Suppressor macrophage (primary cell): ENCODE data around the gene AK2.

ENCODE experiments used
- DNase-seq, 4 experiments: peaks; one replicate each; pipeline ENCODE4 v3.0.0-alpha.2; 2020 to 2022

Gene AK2

DNA sequence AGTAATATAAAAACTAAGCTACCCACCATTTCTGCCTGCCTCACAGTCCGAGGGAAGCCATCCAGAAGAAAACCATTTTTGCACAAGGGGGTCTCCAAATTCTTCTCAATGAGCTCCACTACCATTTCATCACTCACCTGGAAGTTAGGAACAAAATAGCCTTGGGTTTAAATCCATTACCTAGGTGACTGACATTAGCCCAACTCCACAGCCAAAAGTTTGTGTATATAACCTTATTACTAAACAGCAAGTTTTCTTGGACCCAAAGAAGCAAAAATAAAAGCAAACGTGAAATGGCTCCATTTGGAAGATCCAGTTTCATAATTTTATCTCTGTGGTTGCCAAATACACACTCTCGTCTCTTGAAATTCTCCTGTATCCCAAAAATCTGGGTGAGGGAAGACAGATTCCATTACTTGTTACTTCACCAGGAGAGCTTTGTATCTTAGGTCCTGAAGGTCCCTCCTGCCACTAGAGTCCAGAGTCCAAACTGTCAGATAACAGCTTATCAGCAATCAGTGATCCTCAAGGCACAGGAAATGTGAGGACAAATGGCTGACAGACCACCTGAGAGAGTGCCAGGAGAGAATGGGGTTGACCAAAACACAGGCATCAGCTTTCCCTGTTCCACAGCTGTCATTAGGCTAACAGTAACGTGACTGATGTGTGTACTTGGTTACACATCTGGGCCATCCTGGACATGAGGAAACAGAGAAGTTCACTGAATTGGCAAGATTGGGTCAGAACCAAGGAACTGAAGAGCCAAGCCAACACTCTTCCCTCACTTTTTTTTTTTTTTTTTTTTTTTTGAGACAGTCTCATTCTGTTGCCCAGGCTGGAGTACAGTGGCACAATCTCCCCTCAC lies 14.9 kb downstream of the AK2 start:
- no peak for DNase-seq

DNA sequence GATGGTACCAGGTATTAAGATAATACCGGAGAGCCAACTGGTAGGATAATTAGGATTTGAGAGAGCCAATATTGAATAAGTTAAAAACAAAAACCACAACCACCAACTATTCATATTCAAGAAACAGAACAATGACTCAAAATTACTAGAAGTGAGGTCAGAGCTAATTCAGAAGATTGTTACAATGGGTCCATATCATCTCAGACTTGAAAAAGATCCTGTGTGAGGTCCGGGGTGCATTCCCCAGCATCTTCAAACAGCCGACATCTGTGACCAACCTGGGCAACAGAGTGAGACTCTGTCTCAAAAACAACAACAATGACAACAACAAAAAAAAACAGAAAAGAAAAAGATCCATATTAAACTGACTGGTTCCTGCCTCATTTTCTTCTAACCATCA lies 18.6 kb downstream of the AK2 start:
- no peak for DNase-seq

DNA sequence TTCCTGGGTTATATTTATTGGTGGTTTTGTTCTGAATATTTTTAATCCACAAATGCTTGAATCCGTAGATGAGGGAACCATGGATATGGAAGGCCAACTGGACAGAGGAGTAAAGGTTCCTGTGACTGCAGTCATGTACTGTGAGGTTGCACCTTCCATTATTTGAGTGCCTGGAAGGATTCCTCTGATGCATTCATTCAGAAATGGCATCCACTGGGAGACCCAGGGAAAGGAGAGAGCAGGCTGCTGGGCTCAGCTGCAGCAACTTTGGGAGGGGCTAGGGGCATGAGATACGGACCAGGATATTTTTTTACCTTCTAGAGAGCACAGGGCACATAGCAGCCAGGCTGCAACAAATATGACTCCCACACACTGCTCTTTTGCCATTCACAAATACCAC lies 19.5 kb downstream of the AK2 start:
- DNase-seq: no peak

DNA sequence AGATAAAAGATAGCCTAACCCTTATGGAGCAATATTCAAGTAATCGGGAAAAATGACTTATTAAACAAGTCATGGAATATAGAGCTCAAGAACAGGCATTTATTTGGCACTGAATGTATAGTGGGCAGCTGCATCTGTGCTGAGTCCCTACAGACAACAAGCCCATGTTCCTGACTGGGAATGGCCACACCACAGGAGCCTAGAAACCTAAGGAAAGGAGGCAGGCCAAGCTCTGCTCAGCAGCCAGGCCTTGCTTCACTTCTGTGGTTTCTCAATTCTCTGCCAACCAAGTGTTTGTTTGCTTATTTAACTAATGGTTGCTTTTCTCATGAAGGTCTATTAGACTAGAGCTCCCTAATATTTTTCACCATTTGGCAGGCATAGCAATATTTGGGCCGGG lies 21.5 kb downstream of the AK2 start:
- DNase-seq: no peak

DNA sequence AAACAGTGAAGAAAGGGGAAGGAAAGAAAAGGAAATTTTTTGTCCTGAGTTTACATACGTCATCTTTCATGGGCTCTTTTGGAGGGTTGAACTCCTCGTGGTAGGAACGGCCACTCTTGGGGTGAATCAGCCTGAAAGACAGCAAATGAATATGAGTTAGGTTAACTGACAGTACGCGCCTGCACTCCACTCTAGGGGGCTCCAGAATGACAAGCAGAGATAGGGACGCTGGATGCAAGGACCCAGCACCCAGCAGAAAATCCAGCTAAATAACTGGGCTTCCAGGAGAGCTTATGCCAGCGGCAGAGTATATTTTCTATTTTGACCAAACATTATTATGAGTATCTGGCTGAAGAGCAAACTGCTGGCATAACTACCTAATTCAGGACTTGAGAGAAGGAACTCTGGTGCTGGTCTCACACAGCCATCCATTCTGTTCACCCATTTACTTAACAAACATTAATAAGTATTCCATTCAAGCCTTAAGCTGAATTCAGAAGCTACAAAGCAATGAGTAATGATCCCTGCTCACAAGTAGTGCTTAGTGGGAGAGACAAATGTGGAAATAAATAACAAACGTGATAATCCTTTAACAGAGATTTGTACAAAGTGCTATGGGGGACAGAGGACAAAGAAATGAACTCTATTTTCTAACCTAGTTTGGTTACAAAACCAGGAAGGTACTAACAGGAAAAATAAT lies 22.1 kb downstream of the AK2 start:
- DNase-seq: no peak

DNA sequence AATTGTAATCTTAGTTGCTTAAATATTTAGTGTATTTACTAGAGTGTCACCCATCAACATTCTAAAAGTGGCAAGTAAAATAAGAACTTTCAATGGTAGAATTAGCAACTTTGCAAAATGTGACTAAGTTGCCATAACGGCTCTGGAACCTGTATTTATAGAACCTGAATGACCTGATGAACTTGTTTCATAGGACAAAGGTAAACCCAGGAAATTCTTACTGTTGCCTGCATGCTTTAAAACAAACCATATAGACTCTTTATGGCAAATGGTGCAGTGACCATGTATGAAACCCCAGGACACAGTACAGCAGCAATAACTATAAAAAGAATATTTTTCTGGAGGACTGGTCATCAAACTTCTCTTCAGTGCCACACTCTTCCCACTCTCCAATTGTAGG lies 22.9 kb downstream of the AK2 start:
- DNase-seq: no peak

DNA sequence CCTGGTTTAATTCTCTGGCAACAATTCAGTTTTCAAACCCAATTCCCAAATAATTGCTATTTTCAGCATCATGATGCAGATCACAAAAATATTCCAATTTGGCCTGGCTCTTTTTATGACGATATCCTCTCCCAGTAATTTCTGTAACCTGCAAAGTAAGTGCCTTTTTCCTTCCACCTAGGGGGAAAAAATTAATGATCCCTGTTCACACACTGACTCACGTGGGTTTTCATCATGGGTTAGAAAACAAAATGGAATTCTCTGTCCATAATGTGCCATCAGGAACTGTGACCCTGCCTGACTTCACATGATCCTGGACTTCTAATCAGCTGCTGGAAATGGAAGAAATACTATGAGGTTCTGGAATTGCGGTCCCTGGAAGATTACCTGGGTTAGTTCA lies 24.5 kb downstream of the AK2 start:
- DNase-seq: no peak

DNA sequence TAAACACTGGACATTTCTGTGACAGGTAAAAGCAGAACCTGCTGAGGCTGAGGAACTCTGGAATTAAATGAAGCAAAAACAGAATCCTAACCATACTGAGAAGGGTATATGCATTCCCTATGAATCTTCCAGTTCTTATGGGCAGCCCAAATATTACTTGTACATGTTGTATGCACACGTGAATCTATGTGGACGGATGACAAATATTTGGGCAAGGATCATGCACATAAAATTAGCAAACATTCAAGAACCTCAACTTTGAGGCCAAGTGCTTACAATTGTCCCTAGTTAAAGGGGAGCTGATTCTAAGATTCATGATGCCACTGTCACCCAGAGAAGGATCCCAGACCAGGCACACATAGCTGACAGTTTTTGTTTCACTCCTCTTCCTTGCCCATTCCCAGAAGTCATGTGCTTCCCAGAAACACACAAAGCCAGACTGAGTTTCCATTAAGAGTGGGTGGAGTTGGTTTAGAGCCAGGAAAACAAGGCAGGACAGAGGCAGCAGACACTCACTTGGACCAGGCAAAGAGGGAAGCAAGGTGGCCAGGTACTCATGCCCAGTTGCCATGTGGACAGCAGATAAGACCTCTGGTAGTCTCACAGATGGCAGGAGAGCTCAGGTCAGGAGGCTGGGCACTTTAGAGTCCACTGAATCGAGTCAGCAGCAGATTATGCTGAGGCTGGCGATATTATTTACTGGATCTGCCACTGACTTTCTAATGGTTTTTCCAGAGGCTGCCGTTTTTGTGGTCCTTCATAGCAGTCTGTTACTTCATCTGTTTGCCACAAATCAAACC lies 25.6 kb downstream of the AK2 start:
- DNase-seq: no peak

DNA sequence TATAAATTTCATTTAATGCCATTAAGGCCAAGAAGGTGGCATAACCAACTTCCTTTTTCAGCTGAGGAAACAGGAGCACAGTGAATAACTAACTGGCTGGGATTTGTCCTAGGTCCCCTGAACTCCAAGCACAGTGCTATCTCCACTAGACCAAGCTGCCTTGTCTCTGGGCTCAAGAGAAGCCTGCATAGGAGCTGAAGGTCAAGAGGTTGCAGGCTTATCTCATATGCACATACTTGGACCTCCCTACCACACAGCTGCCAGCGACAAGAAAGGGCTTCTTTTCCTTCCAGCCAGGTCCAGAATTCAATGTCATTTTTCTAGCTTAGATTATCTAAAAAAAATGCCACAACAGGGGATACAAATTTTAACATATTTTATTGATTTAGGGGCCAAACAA lies 27.1 kb downstream of the AK2 start:
- no peak for DNase-seq

DNA sequence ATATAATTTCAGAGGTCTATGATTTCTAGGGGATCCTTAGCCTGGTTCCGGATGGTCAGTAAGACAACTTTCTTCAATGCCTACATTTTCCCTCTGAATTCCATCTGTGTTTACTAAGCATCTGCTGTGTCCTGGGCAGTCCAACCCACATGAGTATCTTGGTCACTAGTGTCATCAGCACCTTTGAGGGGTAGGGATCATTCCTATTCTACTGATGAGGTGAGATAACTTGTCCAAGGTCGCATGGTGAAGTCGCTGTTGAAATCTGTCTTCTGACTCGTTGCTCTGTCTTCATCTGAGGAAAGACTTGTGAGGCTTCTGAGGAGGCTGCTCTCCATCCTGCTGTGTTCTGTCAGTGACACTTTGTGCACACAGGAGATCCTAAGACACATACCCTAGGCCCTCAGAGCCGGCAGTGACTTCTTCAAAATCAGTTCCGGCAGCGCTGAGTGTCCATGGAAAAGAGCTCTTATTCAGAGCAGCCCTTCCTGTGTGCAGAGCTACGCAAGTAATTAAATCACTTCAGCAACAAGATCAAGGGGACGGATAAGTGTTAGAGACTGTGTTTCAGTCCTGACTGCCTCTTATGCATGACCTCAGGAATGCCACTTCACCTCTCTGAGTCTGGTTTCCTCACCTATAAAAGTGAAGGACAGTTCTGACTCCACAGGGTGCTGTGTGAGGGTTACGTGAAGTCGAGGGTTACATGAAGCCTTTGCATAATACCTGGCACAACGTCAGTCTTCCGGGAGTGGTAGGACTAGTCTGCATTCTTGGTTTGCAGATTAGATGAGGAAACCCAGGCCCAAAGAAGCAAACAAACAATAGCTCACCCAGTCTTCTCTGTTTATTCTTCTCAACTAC lies 28.4 kb downstream of the AK2 start:
- DNase-seq: no peak

DNA sequence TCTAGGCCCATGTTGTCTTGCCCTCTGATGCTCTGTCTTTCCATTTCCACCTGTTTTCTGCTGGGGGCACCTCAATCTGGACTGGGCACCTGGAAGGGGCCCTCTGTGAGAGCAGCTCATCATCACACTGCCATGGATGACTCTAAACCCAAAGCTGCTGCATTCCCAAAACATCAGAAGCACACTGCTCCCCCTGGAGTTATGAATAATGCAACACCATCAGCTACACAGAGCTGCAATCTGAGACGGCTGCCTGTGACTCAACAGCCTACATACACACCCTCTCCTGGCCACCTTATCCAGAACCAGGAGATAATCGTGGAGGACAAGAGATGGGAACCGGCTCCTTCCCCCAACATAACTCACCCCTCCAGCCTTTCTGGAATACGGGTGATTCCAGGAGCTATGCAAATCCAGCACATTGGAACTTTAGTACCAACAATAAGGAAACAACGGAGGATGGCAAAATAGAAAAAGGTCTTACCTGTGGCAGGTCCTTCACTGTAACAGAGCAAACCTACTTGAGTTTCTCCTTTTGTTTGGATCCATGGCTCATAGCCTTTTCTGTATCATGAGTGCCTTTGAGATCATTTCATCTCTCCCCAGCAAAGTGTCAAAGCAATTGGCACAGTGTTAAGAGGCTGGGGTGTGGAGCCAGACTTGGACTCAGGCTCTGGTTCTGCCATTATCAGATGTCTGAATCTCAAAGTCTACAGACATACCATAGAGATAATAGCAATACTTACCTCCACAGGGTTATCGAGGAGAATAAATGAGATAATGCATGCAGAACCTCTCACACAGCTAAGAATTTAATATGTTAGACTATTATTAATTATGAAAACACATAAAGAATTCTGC lies 29.3 kb downstream of the AK2 start:
- DNase-seq: peak; percentile 53 to 75 (median 64)

DNA sequence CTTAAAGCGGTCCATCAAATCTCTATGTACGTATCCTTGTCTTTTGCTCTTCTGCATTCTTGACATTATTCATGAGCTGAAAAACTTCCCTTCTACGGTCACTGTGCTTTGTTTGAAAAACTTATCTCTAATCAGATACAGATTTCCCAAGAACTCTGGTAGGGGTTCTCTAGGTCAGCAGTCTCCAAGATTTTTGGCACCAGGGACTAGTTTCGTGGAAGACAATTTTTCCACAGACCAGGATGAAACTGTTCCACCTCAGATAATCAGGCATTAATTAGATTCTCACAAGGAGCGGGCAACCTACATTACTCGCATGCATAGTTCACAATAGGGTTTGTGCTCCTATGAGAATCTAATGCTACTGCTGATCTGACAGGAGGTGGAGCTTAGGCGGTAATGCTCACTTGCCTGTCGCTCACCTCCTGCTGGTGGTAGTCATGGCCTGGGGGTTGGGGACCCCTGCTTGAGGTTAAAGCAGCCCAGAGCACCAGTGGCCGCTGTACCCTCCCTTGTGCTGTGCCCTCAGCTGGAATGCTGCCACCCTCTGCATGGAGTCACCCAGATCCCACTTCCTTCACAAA lies 30.8 kb downstream of the AK2 start:
- DNase-seq: no peak

DNA sequence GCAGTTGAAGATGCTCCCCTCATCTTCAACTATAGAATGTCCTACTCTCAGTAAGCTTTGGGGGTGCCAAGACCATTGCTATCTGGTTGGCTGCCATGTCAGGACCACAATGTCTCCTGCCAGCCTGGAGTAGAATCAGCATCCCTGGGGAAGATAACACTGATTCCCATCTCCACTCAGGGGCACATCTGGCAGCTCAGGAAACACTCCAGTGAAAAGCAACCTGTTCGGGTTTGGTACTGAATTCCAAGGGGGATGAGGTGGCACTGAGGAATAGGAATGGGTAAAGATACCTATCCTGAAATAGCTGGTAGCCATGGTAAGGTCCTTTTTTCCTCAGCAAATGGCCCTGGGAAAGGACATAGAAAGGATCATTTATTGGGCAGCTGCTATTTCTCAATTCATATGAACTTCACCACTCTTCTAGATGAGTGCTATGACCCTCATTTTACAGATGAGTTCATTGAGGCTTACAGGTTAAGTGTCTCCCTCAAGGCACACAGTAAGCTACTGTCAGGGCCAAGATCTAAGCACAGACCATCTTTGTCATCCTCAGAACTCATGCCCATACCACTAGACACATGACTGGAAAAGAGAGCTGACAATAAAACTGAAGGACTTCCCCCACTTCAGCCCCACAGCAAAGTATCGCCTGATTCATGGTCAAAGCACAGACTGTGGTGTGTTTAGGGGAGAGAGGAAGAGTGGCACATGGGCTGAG lies 31.4 kb downstream of the AK2 start:
- DNase-seq: peak in 2 of 4 experiments; percentile 30 to 33

DNA sequence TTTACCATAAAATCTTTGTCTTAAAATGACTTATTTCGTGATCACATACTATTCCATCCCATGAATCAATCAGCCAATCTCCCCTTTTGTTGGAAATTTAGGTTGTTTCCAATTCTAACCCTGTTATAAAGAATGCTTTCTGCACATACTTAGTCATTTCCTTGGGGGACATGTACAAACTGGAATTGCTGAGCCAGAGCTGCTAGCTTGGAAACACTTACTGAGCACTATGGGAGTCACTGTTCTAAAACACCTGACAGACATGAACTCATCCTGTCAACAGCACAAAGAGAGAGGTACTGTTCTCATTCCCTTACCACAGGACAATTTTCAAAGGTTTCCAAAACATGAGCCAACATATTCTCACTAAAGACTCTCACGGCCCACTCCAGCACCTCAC lies 32.1 kb downstream of the AK2 start:
- DNase-seq: no peak

DNA sequence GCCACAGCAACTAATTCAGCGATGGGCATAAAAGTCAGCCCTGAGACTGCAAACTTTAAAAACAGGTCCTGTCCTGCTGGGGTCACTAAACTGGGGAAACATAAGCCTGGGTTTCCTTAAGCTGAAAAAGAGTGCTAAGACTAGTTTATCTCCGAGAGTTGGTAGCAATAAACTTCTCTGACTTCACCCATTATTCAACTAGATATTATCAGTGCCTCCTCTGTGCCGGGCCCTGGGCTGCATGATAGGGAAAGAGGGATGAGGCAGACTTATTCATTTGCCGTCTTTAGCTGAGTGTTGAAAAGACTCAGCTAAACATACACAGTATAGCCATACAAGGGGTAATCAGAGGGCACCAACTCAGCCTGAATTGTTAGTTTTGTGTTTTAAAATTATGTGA lies 33.0 kb downstream of the AK2 start:
- no peak for DNase-seq

DNA sequence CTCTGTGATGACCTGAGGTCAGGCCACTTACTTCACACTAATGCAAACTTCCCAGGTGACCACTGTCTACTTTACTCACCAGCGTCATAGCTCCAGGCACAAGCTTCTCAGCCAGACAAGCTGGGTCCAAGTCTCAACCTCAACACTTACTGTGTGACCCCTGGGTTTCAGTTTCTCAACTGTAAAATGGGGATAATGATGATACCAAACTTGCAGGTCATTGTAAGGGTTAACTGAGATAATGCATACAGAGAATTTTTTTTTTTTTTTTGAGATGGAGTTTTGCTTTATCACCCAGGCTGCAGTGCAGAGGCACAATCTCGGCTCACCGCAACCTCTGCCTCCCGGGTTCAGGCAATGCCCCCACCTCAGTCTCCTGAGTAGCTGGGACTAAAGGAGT lies 34.7 kb downstream of the AK2 start:
- no peak for DNase-seq

DNA sequence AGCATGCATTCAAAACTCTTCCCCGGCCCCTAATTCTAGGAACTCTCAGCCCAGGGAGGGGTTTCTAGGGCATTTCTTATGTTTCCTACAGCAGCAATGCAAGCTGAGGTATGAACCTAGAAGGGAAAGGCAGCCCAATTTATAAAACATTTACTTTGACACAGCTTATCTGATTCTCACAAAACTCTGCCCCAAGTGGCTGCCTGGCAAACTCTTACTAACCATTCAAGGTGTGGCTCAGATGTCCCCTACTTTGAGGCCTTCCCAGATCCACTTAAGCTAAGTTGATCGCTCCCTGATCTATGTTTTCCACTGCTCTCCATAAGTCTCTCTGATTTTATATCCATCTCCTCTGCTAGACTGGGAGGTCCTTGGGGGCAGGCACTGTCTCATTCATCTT lies 35.4 kb downstream of the AK2 start:
- no peak for DNase-seq

DNA sequence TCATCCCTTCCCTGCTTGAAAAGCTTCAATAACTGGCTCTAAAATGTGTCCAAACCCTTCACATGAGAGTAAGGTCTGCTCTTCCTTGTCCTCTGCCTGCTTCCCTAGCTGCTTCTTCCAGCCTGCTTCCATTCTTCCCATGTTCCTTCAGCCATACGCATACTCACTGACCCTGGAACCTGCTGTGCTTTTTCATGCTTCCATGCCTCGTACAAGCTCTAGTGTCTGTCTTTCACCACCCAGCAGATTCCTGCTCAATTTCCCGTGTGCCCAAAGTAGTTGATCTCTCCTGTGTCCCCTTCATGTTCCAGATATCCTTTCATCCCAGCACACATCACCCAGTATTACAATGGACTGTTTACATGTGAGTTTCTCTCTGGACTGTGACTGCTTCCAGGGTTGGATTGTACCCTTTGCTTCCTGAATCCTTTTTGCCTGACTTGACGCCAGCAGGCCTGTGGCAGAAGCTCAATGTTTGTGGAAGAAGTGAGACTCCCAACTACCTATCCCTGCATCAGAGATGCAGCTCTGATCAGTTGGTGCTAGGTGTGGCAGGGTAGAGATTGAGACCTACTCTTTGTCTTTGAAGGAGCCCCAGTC lies 36.2 kb downstream of the AK2 start:
- no peak for DNase-seq

DNA sequence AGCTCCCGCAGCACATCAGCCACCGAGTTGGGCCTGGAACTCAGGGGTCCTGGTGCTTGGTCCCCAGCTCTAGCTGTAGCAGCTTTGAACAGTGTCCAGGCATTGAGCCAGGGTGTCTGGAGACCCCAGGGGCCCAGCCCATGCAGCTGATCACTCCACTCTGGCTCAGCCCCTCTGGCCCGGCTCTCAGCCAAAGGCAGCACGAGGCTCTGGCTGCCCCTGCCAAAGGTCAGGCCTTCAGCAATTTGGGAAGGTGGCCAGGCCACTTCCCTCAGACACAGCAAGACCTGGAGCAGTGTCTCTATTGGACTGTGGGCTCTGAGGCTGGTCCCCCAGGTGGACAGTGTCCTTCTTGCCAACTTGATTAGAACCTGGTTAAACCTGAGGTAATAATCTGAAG lies 37.7 kb downstream of the AK2 start:
- no peak for DNase-seq

DNA sequence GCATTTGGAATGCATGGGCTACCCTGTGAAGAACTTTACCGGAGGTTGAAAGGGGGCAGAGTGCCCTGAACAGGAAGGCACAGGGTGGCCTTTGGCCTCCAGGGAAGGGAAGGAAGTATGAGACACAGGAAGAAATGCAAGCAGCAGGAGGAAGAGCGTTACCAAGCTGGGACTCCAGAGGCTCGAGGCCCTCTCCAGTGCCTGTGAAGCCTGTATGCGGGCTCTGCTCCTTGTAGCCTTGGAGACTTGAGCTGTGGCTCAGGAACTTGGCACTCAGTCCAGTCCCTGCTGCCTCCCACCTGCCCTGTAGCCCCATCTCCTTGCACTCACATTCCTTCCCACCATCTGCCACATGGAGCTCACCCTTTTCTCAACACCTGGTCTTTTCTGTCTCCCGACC lies 38.6 kb downstream of the AK2 start:
- DNase-seq: peak; percentile 44 to 65 (median 64)
